Ascending aorta (tissue), 2 donors: ENCODE results near the gene MYDGF. TPM values are rescaled to one million over a fixed set of nuclear protein-coding genes. Genes with fewer than 3 reads are reported as not detected.

Experiments
- DNase-seq, 2 donors: peaks; one replicate each; pipeline ENCODE4 v3.0.0-alpha.2; 2019; ENCODE audit warnings: low spot score in 2 of 2
- H3K27ac ChIP-seq, 2 donors: fragments of 200-600 bp; sonication (generic); one replicate each; pipeline ENCODE4 v1.5.1; 2016 to 2017; ENCODE audit warnings: mild to moderate bottlenecking in 1 of 2
- H3K27me3 ChIP-seq: fragments of 200-600 bp; sonication (generic); one replicate; pipeline ENCODE4 v1.5.1; 2017
- H3K36me3 ChIP-seq, 2 donors: fragments of 200-600 bp; sonication (generic); one replicate each; pipeline ENCODE4 v1.5.1; 2016
- H3K4me1 ChIP-seq, 2 donors: fragments of 200-600 bp; sonication (generic); one replicate each; pipeline ENCODE4 v1.5.1; 2016 to 2017; ENCODE audit warnings: mild to moderate bottlenecking in 1 of 2
- H3K4me3 ChIP-seq, 2 donors: fragments of 200-600 bp; sonication (generic); one replicate each; pipeline ENCODE4 v1.5.1; 2016 to 2017; ENCODE audit warnings: mild to moderate bottlenecking in 1 of 2
- H3K9me3 ChIP-seq, 2 donors: fragments of 200-600 bp; sonication (generic); one replicate each; pipeline ENCODE4 v1.5.1; 2016
- intact Hi-C: fragments of 100-400 bp; cut with DNase I; formaldehyde crosslinking; loops from one replicate; pipeline ENCODE4 v1.15.1; 2023
- total RNA-seq: library from RNA; depleted of rRNA; stranded (reverse); fragments of >200 nt; gene quantifications from one replicate; pipeline ENCODE4 v1.1.0, GENCODE V29; 2016
- TF ChIP-seq, protein P1 (sequence below), 3 experiments: fragments of 200-600 bp in 2 of 3; fragments of 450-650 bp in 1 of 3; sonication (generic) in 2 of 3; IDR thresholded peaks; one replicate each; pipeline ENCODE4 v1.5.1; 2016 to 2019; ENCODE audit warnings: antibody characterized with exemption in 3 of 3, mild to moderate bottlenecking in 1 of 3, moderate library complexity in 1 of 3

MYDGF gene
- total RNA-seq, 1 donor from 2014 or later: 49.0 TPM

DNA sequence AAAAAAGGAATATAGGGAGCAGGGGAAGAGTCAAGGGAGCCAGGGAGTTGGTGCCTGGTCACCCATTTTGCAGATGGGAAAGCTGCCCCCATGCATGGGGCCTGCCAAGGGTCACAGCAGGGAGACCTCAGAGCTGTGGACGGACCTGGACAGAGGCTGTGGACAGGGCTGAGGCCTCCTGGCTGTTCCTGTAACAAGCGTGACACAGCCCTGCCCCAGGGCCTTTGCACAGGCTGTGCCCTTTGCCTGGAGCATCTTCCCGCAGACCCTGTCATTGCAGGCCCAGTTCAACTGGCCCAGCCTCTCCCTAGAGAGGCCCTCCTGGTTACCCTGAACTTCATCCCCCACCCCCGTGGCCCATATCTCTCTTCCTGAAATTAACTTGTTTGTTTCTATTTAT lies 24.4 kb downstream of the MYDGF start:
- no peak overlapping the region for H3K4me3 ChIP-seq
- no peaks in the 10 kb centered on the region for H3K9me3 ChIP-seq
- intact Hi-C loops: no loop called here
- H3K27ac ChIP-seq: no peak overlapping the region
- no peaks in the 10 kb centered on the region for H3K36me3 ChIP-seq
- no peak for DNase-seq
- TF ChIP-seq, protein P1, sequence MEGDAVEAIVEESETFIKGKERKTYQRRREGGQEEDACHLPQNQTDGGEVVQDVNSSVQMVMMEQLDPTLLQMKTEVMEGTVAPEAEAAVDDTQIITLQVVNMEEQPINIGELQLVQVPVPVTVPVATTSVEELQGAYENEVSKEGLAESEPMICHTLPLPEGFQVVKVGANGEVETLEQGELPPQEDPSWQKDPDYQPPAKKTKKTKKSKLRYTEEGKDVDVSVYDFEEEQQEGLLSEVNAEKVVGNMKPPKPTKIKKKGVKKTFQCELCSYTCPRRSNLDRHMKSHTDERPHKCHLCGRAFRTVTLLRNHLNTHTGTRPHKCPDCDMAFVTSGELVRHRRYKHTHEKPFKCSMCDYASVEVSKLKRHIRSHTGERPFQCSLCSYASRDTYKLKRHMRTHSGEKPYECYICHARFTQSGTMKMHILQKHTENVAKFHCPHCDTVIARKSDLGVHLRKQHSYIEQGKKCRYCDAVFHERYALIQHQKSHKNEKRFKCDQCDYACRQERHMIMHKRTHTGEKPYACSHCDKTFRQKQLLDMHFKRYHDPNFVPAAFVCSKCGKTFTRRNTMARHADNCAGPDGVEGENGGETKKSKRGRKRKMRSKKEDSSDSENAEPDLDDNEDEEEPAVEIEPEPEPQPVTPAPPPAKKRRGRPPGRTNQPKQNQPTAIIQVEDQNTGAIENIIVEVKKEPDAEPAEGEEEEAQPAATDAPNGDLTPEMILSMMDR (IDR thresholded peaks at IDR 0.05): no peak
- H3K27me3 ChIP-seq: no peaks in the 10 kb centered on the region
- no peaks in the 10 kb centered on the region for H3K4me1 ChIP-seq

DNA sequence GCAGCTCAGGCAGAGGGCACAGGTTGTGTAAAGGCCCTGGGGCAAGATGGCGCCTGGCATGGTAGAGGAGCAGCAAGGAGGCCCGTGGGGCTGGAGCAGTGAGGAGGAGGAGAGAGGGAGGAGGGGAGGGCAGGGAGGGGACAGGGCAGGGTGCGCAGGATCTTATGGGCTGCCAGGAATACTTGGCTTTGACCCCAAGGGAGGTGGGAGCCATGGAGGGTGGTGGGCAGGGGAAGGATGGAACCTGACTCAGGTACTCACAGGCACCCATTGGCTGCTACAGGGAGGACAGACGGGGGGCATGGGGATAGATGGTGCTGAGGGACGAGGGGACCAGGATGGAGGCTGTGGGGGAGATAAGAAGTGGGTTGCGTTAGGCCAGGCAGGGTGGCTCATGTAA lies 27.5 kb downstream of the MYDGF start:
- H3K27me3 ChIP-seq: no peaks in the 10 kb centered on the region
- DNase-seq: no peak
- H3K9me3 ChIP-seq: no peaks in the 10 kb centered on the region
- peaks cover 5 to 9% of the 10 kb centered on the region in 2 donors for H3K4me1 ChIP-seq
- H3K4me3 ChIP-seq: no peak overlapping the region
- no peaks in the 10 kb centered on the region for H3K36me3 ChIP-seq
- TF ChIP-seq, protein P1 (IDR thresholded peaks at IDR 0.05): no peak
- intact Hi-C loops: no loop called here
- H3K27ac ChIP-seq: no peak overlapping the region

DNA sequence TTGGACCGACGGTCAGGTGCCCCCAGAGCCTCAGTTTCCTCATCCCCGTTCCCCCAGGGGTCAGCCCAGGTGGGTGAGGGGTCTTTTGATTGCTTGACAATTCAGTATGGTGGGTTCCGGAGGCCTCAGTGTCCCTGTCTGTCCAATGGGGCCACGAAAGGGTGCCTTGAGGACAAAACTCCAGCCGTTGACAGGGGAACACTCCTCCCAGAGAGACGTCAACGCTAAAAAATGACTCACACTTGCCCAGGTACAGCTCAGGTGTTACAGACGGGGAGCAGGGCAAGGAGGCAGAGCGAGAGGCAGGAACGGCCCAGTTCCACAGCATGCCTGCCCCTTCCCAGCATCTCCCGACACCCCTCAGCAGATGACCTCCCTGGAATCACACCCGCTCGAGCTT lies 29.0 kb downstream of the MYDGF start:
- DNase-seq: no peak
- no peaks in the 10 kb centered on the region for H3K9me3 ChIP-seq
- TF ChIP-seq, protein P1 (IDR thresholded peaks at IDR 0.05): no peak
- no peaks in the 10 kb centered on the region for H3K27me3 ChIP-seq
- intact Hi-C loops: no loop called here
- no peak overlapping the region for H3K27ac ChIP-seq
- peaks cover 5 to 12% of the 10 kb centered on the region in 2 donors for H3K4me1 ChIP-seq
- H3K36me3 ChIP-seq: no peaks in the 10 kb centered on the region
- H3K4me3 ChIP-seq: no peak overlapping the region

DNA sequence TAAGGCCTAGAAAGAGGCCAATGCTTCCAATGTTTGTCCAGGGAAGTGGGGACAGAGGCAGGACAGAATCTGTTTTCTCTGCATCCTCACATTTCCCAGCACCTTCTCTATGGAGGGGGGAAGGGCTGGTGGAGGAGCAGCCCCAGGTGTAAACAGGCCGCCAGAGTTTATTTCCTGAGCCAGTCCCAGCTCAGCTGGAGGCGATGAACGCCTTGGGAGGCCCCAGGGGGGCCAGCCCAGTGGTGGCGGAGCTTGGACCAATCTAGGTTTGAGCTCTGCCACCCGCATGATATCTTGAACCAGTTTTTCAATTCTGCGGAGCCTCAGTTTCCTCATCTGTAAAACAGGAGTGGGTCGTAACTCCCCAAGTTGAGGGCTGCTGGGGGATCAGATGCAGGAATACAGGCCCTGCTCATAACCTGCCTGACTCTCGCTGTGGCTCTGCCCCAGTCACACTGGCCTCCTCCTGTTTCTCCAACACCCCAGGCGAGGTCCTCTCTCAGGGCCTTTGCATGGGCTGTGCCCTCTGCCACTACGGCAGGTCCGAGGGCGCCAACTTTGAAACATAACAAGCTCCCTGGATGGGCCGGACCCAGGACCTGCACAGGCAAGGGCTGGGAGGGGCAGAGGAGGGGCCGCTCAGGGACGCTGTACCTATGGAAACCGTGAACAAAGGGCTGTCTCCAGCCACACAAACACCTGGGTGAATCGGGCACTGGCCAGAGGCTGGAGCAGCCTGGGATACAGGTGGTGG lies 29.7 kb downstream of the MYDGF start:
- Histone ChIP-seq H3K9me3 (no peaks in the 10 kb centered on the region), H3K27me3 (no peaks in the 10 kb centered on the region), H3K27ac (no peak overlapping the region), H3K36me3 (no peaks in the 10 kb centered on the region), H3K4me1 (peaks cover 5 to 12% of the 10 kb centered on the region in 2 donors), H3K4me3 (peak overlapping the region; percentile 71 to 76)
- TF ChIP-seq, protein P1 (IDR thresholded peaks at IDR 0.05): no peak
- no peak for DNase-seq
- intact Hi-C loops: no loop called here

DNA sequence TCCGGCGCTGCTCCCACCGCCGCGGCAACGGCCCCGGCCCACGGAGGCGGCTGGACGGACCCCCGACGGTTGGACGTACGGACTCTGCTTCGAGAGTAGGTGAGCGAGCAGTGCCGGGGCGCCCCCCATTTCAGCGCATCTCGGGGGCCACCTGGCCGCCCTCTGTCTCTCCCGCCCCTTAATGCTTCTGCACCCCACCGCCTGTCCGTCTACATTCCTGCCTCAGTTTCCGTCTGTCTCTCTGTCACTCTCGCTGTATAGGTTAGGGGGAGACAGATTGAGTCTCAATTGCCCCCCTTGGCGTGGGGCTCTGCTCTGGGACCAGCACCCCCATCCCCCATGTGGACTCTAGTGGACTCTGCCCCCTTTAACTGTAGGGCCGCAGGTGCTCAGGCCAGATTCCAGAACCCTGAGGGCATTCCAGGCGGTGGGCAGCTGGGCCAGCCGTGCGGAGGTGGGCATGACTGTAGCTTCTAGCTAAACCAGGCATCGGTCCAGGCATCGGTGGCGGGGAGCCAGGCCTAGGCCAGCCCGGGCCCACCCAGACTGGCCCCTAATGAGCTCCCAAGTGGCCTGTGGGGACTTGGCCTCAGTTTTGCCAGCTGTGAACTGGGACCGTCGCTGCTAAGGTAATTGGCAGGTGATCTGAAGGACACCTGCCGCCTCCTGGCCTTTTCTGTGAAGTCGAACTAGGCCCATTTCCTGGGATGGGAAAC lies 30.5 kb downstream of the MYDGF start:
- intact Hi-C loops: loop anchor here (1.0 to 5.0 kb wide), 3 partner anchors 31 to 84 kb away; partner anchors contain the start of genes DPP9 and MYDGF
- H3K4me3 ChIP-seq: peak overlapping the region; percentile 71 to 76
- peaks cover 5 to 12% of the 10 kb centered on the region in 2 donors for H3K4me1 ChIP-seq
- DNase-seq: no peak
- peak overlapping the region in 1 of 2 donors; percentile 56 for H3K27ac ChIP-seq
- no peaks in the 10 kb centered on the region for H3K27me3 ChIP-seq
- no peaks in the 10 kb centered on the region for H3K36me3 ChIP-seq
- H3K9me3 ChIP-seq: no peaks in the 10 kb centered on the region
- TF ChIP-seq, protein P1 (IDR thresholded peaks at IDR 0.05): no peak
